ENCODE data around the gene PRKAR1B.

Gene PRKAR1B

GRCh38 chr7:500521-501420 lies 226.3 kb downstream of the PRKAR1B start:
- Histone ChIP-seq H3K4me3 (ENCODE audit: insufficient read depth in 1 of 2, low read depth in 1 of 2, low read length in 2 of 2) (no peak overlapping the region), H2BK12ac (ENCODE audit: low read length in 2 of 2) (no peak overlapping the region)

GRCh38 chr7:499853-500485 lies 227.1 kb downstream of the PRKAR1B start:
- WGBS, result 97% methylated on average over 20 of the region's 20 CpGs

More at GRCh38 chr7:500521-501420, 226.3 kb downstream of the PRKAR1B start:
- H3K18ac ChIP-seq (ENCODE audit: low read depth in 1 of 2, low read length in 2 of 2), result no peak overlapping the region
- no peak overlapping the region for H3K27ac ChIP-seq (ENCODE audit: low read length, poor library complexity, severe bottlenecking)
- H2BK15ac ChIP-seq (ENCODE audit: low read depth, poor library complexity, severe bottlenecking), result no peak overlapping the region
- no peak overlapping the region for H3K4ac ChIP-seq (ENCODE audit: low read depth in 1 of 2, low read length in 2 of 2)
- H4K91ac ChIP-seq (ENCODE audit: low read length), result no peak overlapping the region
- no peak overlapping the region for H2AFZ ChIP-seq (ENCODE audit: low read depth, low read length)
- H3K79me1 ChIP-seq (replicated peaks; ENCODE audit: low read length, poor library complexity, severe bottlenecking), result peaks cover 19% of the 10 kb centered on the region
- H3K4me2 ChIP-seq (ENCODE audit: low read length, poor library complexity, severe bottlenecking), result no peak overlapping the region
- no peak overlapping the region for H2AK5ac ChIP-seq (ENCODE audit: low read length, severe bottlenecking)
- DNase-seq, result no peak
- no peak overlapping the region for H4K8ac ChIP-seq (ENCODE audit: low read length)
- peaks cover 31% of the 10 kb centered on the region for H3K4me1 ChIP-seq (ENCODE audit: control insufficient read depth, insufficient read depth, low read depth, low read length)
- no peaks in the 10 kb centered on the region for H3K9me3 ChIP-seq (ENCODE audit: control insufficient read depth, low read length)
- WGBS, result 96% methylated on average over 32 of the region's 35 CpGs
- H2BK5ac ChIP-seq (ENCODE audit: low read depth, low read length, poor library complexity, severe bottlenecking), result no peak overlapping the region
- no peak overlapping the region for H3K9ac ChIP-seq (ENCODE audit: low read length)
- H3K27me3 ChIP-seq (ENCODE audit: control insufficient read depth in 1 of 2, insufficient read depth in 1 of 2, low read length in 2 of 2), result no peaks in the 10 kb centered on the region
- H2BK120ac ChIP-seq (ENCODE audit: low read depth, low read length), result no peak overlapping the region
- peaks cover 4 to 54% of the 10 kb centered on the region in 2 experiments for H3K36me3 ChIP-seq (ENCODE audit: control insufficient read depth in 1 of 2, insufficient read depth in 2 of 2, low read depth in 1 of 2, low read length in 2 of 2)
- H3K14ac ChIP-seq (ENCODE audit: low read length in 2 of 2), result no peak overlapping the region
- no peak overlapping the region for H3K23ac ChIP-seq (ENCODE audit: low read length in 2 of 2)

More at GRCh38 chr7:499853-500485, 227.1 kb downstream of the PRKAR1B start:
- Histone ChIP-seq H3K79me1 (replicated peaks; ENCODE audit: low read length, poor library complexity, severe bottlenecking) (peaks cover 16% of the 10 kb centered on the region), H4K91ac (ENCODE audit: low read length) (no peak overlapping the region), H3K14ac (ENCODE audit: low read length in 2 of 2) (no peak overlapping the region), H2AK5ac (ENCODE audit: low read length, severe bottlenecking) (no peak overlapping the region), H3K27me3 (ENCODE audit: control insufficient read depth in 1 of 2, insufficient read depth in 1 of 2, low read length in 2 of 2) (no peaks in the 10 kb centered on the region), H2AFZ (ENCODE audit: low read depth, low read length) (no peak overlapping the region), H2BK120ac (ENCODE audit: low read depth, low read length) (no peak overlapping the region), H2BK15ac (ENCODE audit: low read depth, poor library complexity, severe bottlenecking) (no peak overlapping the region), H3K23ac (ENCODE audit: low read length in 2 of 2) (no peak overlapping the region), H3K18ac (ENCODE audit: low read depth in 1 of 2, low read length in 2 of 2) (no peak overlapping the region), H3K4me3 (ENCODE audit: insufficient read depth in 1 of 2, low read depth in 1 of 2, low read length in 2 of 2) (no peak overlapping the region), H3K9me3 (ENCODE audit: control insufficient read depth, low read length) (no peaks in the 10 kb centered on the region), H3K27ac (ENCODE audit: low read length, poor library complexity, severe bottlenecking) (no peak overlapping the region), H2BK12ac (ENCODE audit: low read length in 2 of 2) (no peak overlapping the region), H3K36me3 (ENCODE audit: control insufficient read depth in 1 of 2, insufficient read depth in 2 of 2, low read depth in 1 of 2, low read length in 2 of 2) (peaks cover 4 to 60% of the 10 kb centered on the region in 2 experiments), H3K4ac (ENCODE audit: low read depth in 1 of 2, low read length in 2 of 2) (no peak overlapping the region), H2BK5ac (ENCODE audit: low read depth, low read length, poor library complexity, severe bottlenecking) (no peak overlapping the region), H3K4me1 (ENCODE audit: control insufficient read depth, insufficient read depth, low read depth, low read length) (peaks cover 31% of the 10 kb centered on the region), H4K8ac (ENCODE audit: low read length) (no peak overlapping the region), H3K4me2 (ENCODE audit: low read length, poor library complexity, severe bottlenecking) (no peak overlapping the region), H3K9ac (ENCODE audit: low read length) (no peak overlapping the region)
- DNase-seq, result no peak
